Neural cell (in vitro differentiated cells): Measurements from ENCODE around the gene CPB1.

Experiments
- CTCF ChIP-seq: fragments of 450-650 bp; IDR thresholded peaks from 2 replicates; pipeline ENCODE4 v1.5.1; 2014; ENCODE audit warnings: antibody characterized with exemption, mild to moderate bottlenecking, moderate library complexity; ENCODE audit not compliant: poor library complexity, severe bottlenecking
- EP300 ChIP-seq: fragments of 450-650 bp; conservative IDR thresholded peaks from 2 replicates; pipeline ENCODE4 v1.6.1; 2014; ENCODE audit warnings: antibody characterized with exemption, mild to moderate bottlenecking, moderate library complexity; ENCODE audit not compliant: poor library complexity, severe bottlenecking
- EZH2 ChIP-seq: fragments of 200-600, 300-800 bp; shearing (Covaris generic), sonication (generic); IDR thresholded peaks from 2 replicates; pipeline ENCODE4 v1.6.1; 2014; ENCODE audit warnings: antibody characterized with exemption, low read length, borderline replicate concordance, mild to moderate bottlenecking; ENCODE audit not compliant: insufficient read depth, poor library complexity, severe bottlenecking
- POLR2AphosphoS5 ChIP-seq: IDR thresholded peaks from 2 replicates; pipeline ENCODE4 v1.6.1; 2012
- RAD21 ChIP-seq: fragments of 450-650 bp; conservative IDR thresholded peaks from 2 replicates; pipeline ENCODE4 v1.6.1; 2014; ENCODE audit warnings: antibody characterized with exemption, mild to moderate bottlenecking, moderate library complexity
- REST ChIP-seq: IDR thresholded peaks from 2 replicates; pipeline ENCODE4 v1.6.1; 2012; ENCODE audit warnings: borderline replicate concordance
- SMC3 ChIP-seq: fragments of 450-650 bp; conservative IDR thresholded peaks from 2 replicates; pipeline ENCODE4 v1.6.1; 2014; ENCODE audit warnings: antibody characterized with exemption, mild to moderate bottlenecking, moderate library complexity; ENCODE audit not compliant: poor library complexity
- TAF1 ChIP-seq: IDR thresholded peaks from 2 replicates; pipeline ENCODE4 v1.6.1; 2012; ENCODE audit warnings: low read depth

- TF ChIP-seq EZH2 (no peak), CTCF (no peak), SMC3 (no peak), EP300 (no peak), POLR2AphosphoS5 (no peak), REST (no peak), RAD21 (no peak), TAF1 (no peak)
These were observed 25.5 kb downstream of the CPB1 start for GRCh38 chr3:148853076-148853475.
